ENCODE data around the gene VCL.

DNA sequence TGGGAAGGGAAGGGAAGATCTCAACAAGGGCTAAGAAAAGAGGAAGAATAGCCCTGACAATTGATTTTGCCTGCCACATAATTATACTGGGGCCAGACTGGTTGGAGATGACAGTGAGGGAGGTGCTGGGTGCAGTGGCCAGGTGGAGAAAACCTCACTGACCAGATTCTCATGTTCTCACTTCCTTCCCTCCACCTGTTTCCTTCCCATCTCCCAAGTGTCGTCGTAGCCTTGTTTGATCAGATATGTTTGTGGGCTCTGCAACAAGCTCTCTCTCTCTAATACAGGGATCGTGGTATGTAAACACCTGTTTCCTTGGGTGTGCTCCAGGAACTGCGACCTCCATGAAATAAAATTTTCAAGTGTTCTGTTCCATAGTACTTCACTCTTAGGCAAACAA, 60.2 kb downstream of the VCL start:
- TF ChIP-seq, protein P1, sequence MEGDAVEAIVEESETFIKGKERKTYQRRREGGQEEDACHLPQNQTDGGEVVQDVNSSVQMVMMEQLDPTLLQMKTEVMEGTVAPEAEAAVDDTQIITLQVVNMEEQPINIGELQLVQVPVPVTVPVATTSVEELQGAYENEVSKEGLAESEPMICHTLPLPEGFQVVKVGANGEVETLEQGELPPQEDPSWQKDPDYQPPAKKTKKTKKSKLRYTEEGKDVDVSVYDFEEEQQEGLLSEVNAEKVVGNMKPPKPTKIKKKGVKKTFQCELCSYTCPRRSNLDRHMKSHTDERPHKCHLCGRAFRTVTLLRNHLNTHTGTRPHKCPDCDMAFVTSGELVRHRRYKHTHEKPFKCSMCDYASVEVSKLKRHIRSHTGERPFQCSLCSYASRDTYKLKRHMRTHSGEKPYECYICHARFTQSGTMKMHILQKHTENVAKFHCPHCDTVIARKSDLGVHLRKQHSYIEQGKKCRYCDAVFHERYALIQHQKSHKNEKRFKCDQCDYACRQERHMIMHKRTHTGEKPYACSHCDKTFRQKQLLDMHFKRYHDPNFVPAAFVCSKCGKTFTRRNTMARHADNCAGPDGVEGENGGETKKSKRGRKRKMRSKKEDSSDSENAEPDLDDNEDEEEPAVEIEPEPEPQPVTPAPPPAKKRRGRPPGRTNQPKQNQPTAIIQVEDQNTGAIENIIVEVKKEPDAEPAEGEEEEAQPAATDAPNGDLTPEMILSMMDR (IDR thresholded peaks at IDR 0.05; ENCODE audit: control extremely low read depth in 1 of 3, insufficient read depth in 1 of 3, low read depth in 1 of 3, low read length in 3 of 3): no peak
- TF ChIP-seq POLR2AphosphoS5 (IDR thresholded peaks at IDR 0.05; ENCODE audit: low read depth, low read length) (no peak), POLR2A (IDR thresholded peaks at IDR 0.05; ENCODE audit: control extremely low read depth in 1 of 2, low read depth in 2 of 2, low read length in 2 of 2) (no peak)

Data from H1 (cell line).